GM12878 (cell line): Measurements from ENCODE around the gene PDCL3. TPM values are rescaled to one million over a fixed set of nuclear protein-coding genes. Genes with fewer than 3 reads are reported as not detected.

Experiments used
- ATAC-seq: fragments of 200-7000 bp; cut with Tn5 transposase; 3 replicates; pipeline ENCODE4 v1.9.1; 2020; ENCODE audit warnings: mild to moderate bottlenecking, moderate library complexity
- BruUV-seq: library from RNA; stranded (reverse); fragments of 400-500 nt; replicated peaks from 2 replicates; lab custom pipeline; 2021; lab: Mats Ljungman, UMichigan
- CTCF ChIA-PET: fragments of 300-600 bp; sonication (Branson Sonifier 250); formaldehyde crosslinking; extraction: SDS; loops from one replicate; lab custom pipeline; 2021; ENCODE audit warnings: inconsistent platforms; lab: Yijun Ruan, JAX
- POLR2A ChIA-PET: fragments of 350-600 bp; formaldehyde crosslinking; extraction: SDS; loops from one replicate; lab custom pipeline; 2021; ENCODE audit warnings: inconsistent platforms; lab: Charles Lee
- RAD21 ChIA-PET: fragments of 300-600 bp; sonication (Branson Sonifier 250); formaldehyde crosslinking; loops from one replicate; lab custom pipeline; 2023; ENCODE audit warnings: antibody characterized with exemption; ENCODE audit not compliant: unreplicated experiment; lab: Charles Lee
- SMC1A ChIA-PET: fragments of 300-600 bp; sonication (Branson Sonifier 250); formaldehyde crosslinking; loops from one replicate; lab custom pipeline; 2023; ENCODE audit not compliant: unreplicated experiment, uncharacterized antibody; lab: Charles Lee
- DNase-seq: peaks from one replicate; pipeline ENCODE4 v3.0.0-alpha.2; 2011; ENCODE audit warnings: low read depth, low spot score
- FAIRE-seq: peaks from 3 replicates; lab custom pipeline; 2011; peaks lifted over from hg19 to GRCh38; lab: Jason Lieb, UNC
- H2AFZ ChIP-seq: 2 replicates; pipeline ENCODE4 v1.6.0; 2011; ENCODE audit warnings: low read depth, low read length, control low read depth; ENCODE audit not compliant: control insufficient read depth
- H3K27ac ChIP-seq: 2 replicates; pipeline ENCODE4 v1.5.1; 2011; ENCODE audit warnings: control low read depth; ENCODE audit not compliant: control insufficient read depth, insufficient read depth
- H3K27me3 ChIP-seq, 2 experiments: replicated peaks in 1 of 2; 2 replicates each; pipeline versions ENCODE4 v1.6.0 to v1.6.1; 2011; ENCODE audit warnings: low read length in 1 of 2; ENCODE audit not compliant: control insufficient read depth in 2 of 2, insufficient read depth in 2 of 2
- H3K36me3 ChIP-seq, 2 experiments: 2 replicates each; pipeline ENCODE4 v1.5.1; 2011; ENCODE audit warnings: low read length in 1 of 2; ENCODE audit not compliant: control insufficient read depth in 2 of 2, insufficient read depth in 2 of 2
- H3K4me1 ChIP-seq: 2 replicates; pipeline ENCODE4 v1.6.1; 2011; ENCODE audit warnings: mild to moderate bottlenecking, low read length, moderate library complexity, mixed read lengths; ENCODE audit not compliant: control insufficient read depth, insufficient read depth
- H3K4me2 ChIP-seq: 2 replicates; pipeline ENCODE4 v1.6.0; 2011; ENCODE audit warnings: control low read depth; ENCODE audit not compliant: control insufficient read depth, insufficient read depth
- H3K4me3 ChIP-seq: fragments of 200-600 bp; sonication (generic); 2 replicates; pipeline ENCODE4 v1.5.1; 2016
- H3K79me2 ChIP-seq: 2 replicates; pipeline ENCODE4 v1.6.0; 2011; ENCODE audit warnings: low read length; ENCODE audit not compliant: control insufficient read depth, insufficient read depth
- H3K9ac ChIP-seq: 2 replicates; pipeline ENCODE4 v1.8.0; 2011; ENCODE audit warnings: low read length, control low read depth, mixed read lengths; ENCODE audit not compliant: control insufficient read depth, insufficient read depth
- H3K9me3 ChIP-seq: replicated peaks from 3 replicates; pipeline ENCODE4 v1.5.1; 2011; ENCODE audit warnings: mild to moderate bottlenecking, low read length; ENCODE audit not compliant: control insufficient read depth, insufficient read depth
- H4K20me1 ChIP-seq: 2 replicates; pipeline ENCODE4 v1.6.0; 2011; ENCODE audit not compliant: control insufficient read depth, insufficient read depth
- BACH1 ChIP-seq: fragments of 450-650 bp; IDR thresholded peaks from 2 replicates; pipeline ENCODE4 v1.6.1; 2017; ENCODE audit warnings: mild to moderate bottlenecking, borderline replicate concordance
- DPF2 ChIP-seq: fragments of 450-650 bp; IDR thresholded peaks from 2 replicates; pipeline ENCODE4 v1.6.1; 2017; ENCODE audit warnings: mild to moderate bottlenecking
- HDAC6 ChIP-seq: fragments of 200-600 bp; sonication (generic); IDR thresholded peaks from one replicate; pipeline ENCODE4 v1.8.0; 2017; ENCODE audit warnings: antibody characterized with exemption; ENCODE audit not compliant: unreplicated experiment
- HDGF ChIP-seq: fragments of 450-650 bp; IDR thresholded peaks from 2 replicates; pipeline ENCODE4 v1.6.1; 2016; ENCODE audit warnings: antibody characterized with exemption
- KDM1A ChIP-seq: fragments of 200-600 bp; sonication (generic); IDR thresholded peaks from 2 replicates; pipeline ENCODE4 v1.6.1; 2016; ENCODE audit warnings: borderline replicate concordance
- MTA2 ChIP-seq: fragments of 450-650 bp; IDR thresholded peaks from 2 replicates; pipeline ENCODE4 v1.6.1; 2016; ENCODE audit warnings: low read depth, mild to moderate bottlenecking, moderate library complexity
- RUNX3 ChIP-seq: IDR thresholded peaks from 2 replicates; pipeline ENCODE4 v1.6.1; 2012; ENCODE audit warnings: low read length, inconsistent platforms
- SIX5 ChIP-seq: IDR thresholded peaks from 2 replicates; pipeline ENCODE4 v1.6.1; 2011; ENCODE audit warnings: mild to moderate bottlenecking, low read depth, low read length, moderate library complexity; ENCODE audit not compliant: severe bottlenecking
- SP1 ChIP-seq: IDR thresholded peaks from one replicate; pipeline ENCODE4 v1.6.1; 2011; ENCODE audit warnings: low read depth, low read length
- SRF ChIP-seq, 2 experiments: IDR thresholded peaks; 2 replicates each; pipeline ENCODE4 v1.6.1; 2011; ENCODE audit warnings: low read depth in 2 of 2, low read length in 2 of 2, mild to moderate bottlenecking in 1 of 2, moderate library complexity in 1 of 2
- WGBS: methylation state at CpG from one replicate; pipeline ENCODE4 v1.1.6; 2016; ENCODE audit warnings: low lambda C conversion rate; ENCODE audit not compliant: insufficient replicate concordance, insufficient coverage; ENCODE audit errors: missing lambda C conversion rate; 5-methylcytosine and 5-hydroxymethylcytosine counted together
- in situ Hi-C: fragments of 300-500 bp; cut with MboI; formaldehyde crosslinking; loops from 9 replicates; pipeline ENCODE4 v1.14.3; 2018; ENCODE audit warnings: mixed read lengths
- intact Hi-C: fragments of 100-400 bp; cut with micrococcal nuclease; formaldehyde crosslinking; loops from one replicate; pipeline ENCODE4 v1.14.2; 2022; ENCODE audit not compliant: unreplicated experiment
- polyA plus RNA-seq, 11 experiments: library from polyadenylated mRNA; depleted of rRNA in 4 of 11; unstranded in 6 of 11; stranded (reverse) in 5 of 11; fragments of >200 nt; fragmentation: Nextera tagmentation in 4 of 11; fragmentation: Illumina TruSeq in 1 of 11; extraction: Ambion mirVana in 4 of 11; extraction: Trizol in 1 of 11; gene quantifications; 1 replicate in 1 of 11; 2 replicates in 10 of 11; pipeline versions ENCODE4 v1.2.1 to v1.2.3, GENCODE V29; 2011 to 2016; ENCODE audit warnings: inconsistent platforms in 2 of 11, missing spikeins in 2 of 11, low read depth in 1 of 11
- total RNA-seq, 4 experiments: library from RNA; depleted of rRNA in 3 of 4; stranded (reverse); fragments of >200 nt in 3 of 4; fragmentation: Illumina TruSeq in 1 of 4; extraction: Trizol in 1 of 4; gene quantifications; 2 replicates each; pipeline versions ENCODE4 v1.2.1 to v1.2.3, GENCODE V29; 2013 to 2021
- TF ChIP-seq, protein P1 (sequence below): fragments of 450-650 bp; IDR thresholded peaks from 2 replicates; pipeline ENCODE4 v1.6.1; 2017; ENCODE audit warnings: mild to moderate bottlenecking, moderate library complexity
- TF ChIP-seq, protein P2 (sequence below): IDR thresholded peaks from 2 replicates; pipeline ENCODE4 v1.6.1; 2012; ENCODE audit warnings: mild to moderate bottlenecking, low read depth, low read length

Gene PDCL3
- total and polyA plus RNA-seq, 10 of the 15 experiments (the other 5 are each of a cell fraction or from before 2014, with no cell fraction given): 22.9 to 111 (median 51.1) TPM

GRCh38 chr2:100615471-100615870 is 52.7 kb downstream of the PDCL3 start:
- no peak overlapping the region for H2AFZ ChIP-seq
- H3K4me2 ChIP-seq: no peak overlapping the region
- intact Hi-C loops: no loop called here
- no peaks in the 10 kb centered on the region for H4K20me1 ChIP-seq
- TF ChIP-seq HDGF (no peak), HDAC6 (no peak), SRF (IDR thresholded peaks at IDR 0.05; ENCODE audit: low read depth in 2 of 2, low read length in 2 of 2) (no peak), SP1 (no peak), SIX5 (no peak), KDM1A (no peak), MTA2 (no peak), RUNX3 (no peak), DPF2 (no peak), BACH1 (no peak)
- TF ChIP-seq, protein P1, sequence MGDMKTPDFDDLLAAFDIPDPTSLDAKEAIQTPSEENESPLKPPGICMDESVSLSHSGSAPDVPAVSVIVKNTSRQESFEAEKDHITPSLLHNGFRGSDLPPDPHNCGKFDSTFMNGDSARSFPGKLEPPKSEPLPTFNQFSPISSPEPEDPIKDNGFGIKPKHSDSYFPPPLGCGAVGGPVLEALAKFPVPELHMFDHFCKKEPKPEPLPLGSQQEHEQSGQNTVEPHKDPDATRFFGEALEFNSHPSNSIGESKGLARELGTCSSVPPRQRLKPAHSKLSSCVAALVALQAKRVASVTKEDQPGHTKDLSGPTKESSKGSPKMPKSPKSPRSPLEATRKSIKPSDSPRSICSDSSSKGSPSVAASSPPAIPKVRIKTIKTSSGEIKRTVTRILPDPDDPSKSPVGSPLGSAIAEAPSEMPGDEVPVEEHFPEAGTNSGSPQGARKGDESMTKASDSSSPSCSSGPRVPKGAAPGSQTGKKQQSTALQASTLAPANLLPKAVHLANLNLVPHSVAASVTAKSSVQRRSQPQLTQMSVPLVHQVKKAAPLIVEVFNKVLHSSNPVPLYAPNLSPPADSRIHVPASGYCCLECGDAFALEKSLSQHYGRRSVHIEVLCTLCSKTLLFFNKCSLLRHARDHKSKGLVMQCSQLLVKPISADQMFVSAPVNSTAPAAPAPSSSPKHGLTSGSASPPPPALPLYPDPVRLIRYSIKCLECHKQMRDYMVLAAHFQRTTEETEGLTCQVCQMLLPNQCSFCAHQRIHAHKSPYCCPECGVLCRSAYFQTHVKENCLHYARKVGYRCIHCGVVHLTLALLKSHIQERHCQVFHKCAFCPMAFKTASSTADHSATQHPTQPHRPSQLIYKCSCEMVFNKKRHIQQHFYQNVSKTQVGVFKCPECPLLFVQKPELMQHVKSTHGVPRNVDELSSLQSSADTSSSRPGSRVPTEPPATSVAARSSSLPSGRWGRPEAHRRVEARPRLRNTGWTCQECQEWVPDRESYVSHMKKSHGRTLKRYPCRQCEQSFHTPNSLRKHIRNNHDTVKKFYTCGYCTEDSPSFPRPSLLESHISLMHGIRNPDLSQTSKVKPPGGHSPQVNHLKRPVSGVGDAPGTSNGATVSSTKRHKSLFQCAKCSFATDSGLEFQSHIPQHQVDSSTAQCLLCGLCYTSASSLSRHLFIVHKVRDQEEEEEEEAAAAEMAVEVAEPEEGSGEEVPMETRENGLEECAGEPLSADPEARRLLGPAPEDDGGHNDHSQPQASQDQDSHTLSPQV: no peak
- TF ChIP-seq, protein P2, sequence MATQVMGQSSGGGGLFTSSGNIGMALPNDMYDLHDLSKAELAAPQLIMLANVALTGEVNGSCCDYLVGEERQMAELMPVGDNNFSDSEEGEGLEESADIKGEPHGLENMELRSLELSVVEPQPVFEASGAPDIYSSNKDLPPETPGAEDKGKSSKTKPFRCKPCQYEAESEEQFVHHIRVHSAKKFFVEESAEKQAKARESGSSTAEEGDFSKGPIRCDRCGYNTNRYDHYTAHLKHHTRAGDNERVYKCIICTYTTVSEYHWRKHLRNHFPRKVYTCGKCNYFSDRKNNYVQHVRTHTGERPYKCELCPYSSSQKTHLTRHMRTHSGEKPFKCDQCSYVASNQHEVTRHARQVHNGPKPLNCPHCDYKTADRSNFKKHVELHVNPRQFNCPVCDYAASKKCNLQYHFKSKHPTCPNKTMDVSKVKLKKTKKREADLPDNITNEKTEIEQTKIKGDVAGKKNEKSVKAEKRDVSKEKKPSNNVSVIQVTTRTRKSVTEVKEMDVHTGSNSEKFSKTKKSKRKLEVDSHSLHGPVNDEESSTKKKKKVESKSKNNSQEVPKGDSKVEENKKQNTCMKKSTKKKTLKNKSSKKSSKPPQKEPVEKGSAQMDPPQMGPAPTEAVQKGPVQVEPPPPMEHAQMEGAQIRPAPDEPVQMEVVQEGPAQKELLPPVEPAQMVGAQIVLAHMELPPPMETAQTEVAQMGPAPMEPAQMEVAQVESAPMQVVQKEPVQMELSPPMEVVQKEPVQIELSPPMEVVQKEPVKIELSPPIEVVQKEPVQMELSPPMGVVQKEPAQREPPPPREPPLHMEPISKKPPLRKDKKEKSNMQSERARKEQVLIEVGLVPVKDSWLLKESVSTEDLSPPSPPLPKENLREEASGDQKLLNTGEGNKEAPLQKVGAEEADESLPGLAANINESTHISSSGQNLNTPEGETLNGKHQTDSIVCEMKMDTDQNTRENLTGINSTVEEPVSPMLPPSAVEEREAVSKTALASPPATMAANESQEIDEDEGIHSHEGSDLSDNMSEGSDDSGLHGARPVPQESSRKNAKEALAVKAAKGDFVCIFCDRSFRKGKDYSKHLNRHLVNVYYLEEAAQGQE: no peak
- no peaks in the 10 kb centered on the region for H3K36me3 ChIP-seq
- no peak for FAIRE-seq
- no peak for DNase-seq
- POLR2A ChIA-PET: no interaction called here
- in situ Hi-C loops: loop anchor here (10.0 kb wide), 1 partner anchor 539 kb away; the partner anchor contains the start of gene TBC1D8
- no peaks in the 10 kb centered on the region for H3K79me2 ChIP-seq
- no peak overlapping the region for H3K9ac ChIP-seq
- no peaks in the 10 kb centered on the region for H3K9me3 ChIP-seq
- H3K27me3 ChIP-seq: peaks cover 0 to 4% of the 10 kb centered on the region in 2 experiments; a peak in 1 of 4 replicates
- WGBS: 45% methylated on average over 6 of the region's 6 CpGs
- H3K4me1 ChIP-seq: no peaks in the 10 kb centered on the region
- SMC1A ChIA-PET: interaction anchor here (1.0 kb wide), 1 partner anchor 57 kb away, joined by 3 read pairs; no protein-coding TSS in a partner anchor
- RAD21 ChIA-PET: no interaction called here
- H3K4me3 ChIP-seq: no peak overlapping the region
- no peak for ATAC-seq
- no peak overlapping the region for H3K27ac ChIP-seq
- BruUV-seq: no TSS peak
- CTCF ChIA-PET: interaction anchor here (0.6 to 1.3 kb wide), 2 partner anchors 10 to 588 kb away, joined by 3 to 5 read pairs; no protein-coding TSS in a partner anchor
